Vagina (tissue), 2 donors: ENCODE results near the gene PODN.

Experiments used
- POLR2A ChIP-seq, 2 donors: fragments of 450-650 bp; IDR thresholded peaks; one replicate each; pipeline ENCODE4 v1.6.1; 2017; ENCODE audit warnings: antibody characterized with exemption in 2 of 2, mild to moderate bottlenecking in 2 of 2, moderate library complexity in 2 of 2
- POLR2AphosphoS5 ChIP-seq, 2 donors: sonication (generic); formaldehyde crosslinking; IDR thresholded peaks; one replicate each; pipeline ENCODE4 v1.9.0; 2017; ENCODE audit warnings: antibody characterized with exemption in 2 of 2, mild to moderate bottlenecking in 2 of 2, low read depth in 1 of 2; ENCODE audit not compliant: insufficient read depth in 1 of 2
- TF ChIP-seq, protein P1 (sequence below), 3 experiments: fragments of 450-650 bp in 2 of 3; fragments of 200-600 bp in 1 of 3; sonication (generic) in 1 of 3; IDR thresholded peaks; one replicate each; pipeline ENCODE4 v1.5.1; 2017 to 2019; ENCODE audit warnings: antibody characterized with exemption in 3 of 3, mild to moderate bottlenecking in 2 of 3, moderate library complexity in 2 of 3

DNA sequence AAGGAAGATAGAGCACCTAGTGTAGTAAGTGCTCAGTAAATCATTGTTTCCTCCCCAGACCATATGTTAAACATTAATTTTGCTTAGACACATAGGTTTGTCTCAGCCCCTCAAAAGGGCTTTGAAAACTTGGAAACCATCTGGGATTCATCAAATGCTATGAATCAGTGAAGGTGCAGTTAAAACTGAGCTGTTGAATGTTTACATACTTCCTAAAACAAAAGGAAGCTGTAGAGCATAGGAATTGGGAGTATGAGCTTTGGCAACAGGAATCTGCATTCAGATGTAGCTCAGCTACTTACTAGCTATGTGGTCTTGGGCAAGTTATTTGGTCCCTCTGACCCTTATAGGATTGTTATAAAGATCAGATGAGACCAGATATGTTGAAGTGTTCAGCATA, 18.7 kb upstream of the PODN start:
- TF ChIP-seq, protein P1, sequence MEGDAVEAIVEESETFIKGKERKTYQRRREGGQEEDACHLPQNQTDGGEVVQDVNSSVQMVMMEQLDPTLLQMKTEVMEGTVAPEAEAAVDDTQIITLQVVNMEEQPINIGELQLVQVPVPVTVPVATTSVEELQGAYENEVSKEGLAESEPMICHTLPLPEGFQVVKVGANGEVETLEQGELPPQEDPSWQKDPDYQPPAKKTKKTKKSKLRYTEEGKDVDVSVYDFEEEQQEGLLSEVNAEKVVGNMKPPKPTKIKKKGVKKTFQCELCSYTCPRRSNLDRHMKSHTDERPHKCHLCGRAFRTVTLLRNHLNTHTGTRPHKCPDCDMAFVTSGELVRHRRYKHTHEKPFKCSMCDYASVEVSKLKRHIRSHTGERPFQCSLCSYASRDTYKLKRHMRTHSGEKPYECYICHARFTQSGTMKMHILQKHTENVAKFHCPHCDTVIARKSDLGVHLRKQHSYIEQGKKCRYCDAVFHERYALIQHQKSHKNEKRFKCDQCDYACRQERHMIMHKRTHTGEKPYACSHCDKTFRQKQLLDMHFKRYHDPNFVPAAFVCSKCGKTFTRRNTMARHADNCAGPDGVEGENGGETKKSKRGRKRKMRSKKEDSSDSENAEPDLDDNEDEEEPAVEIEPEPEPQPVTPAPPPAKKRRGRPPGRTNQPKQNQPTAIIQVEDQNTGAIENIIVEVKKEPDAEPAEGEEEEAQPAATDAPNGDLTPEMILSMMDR (IDR thresholded peaks at IDR 0.05) = no peak
- TF ChIP-seq POLR2A (IDR thresholded peaks at IDR 0.05) (no peak), POLR2AphosphoS5 (IDR thresholded peaks at IDR 0.05; ENCODE audit: insufficient read depth in 1 of 2, low read depth in 1 of 2) (no peak)
